AG09309 (cell line): ENCODE data around the gene TVP23A.

Experiments used
- DNase-seq: peaks from one replicate; pipeline ENCODE4 v3.0.0-alpha.2; 2010; ENCODE audit warnings: low read depth
- H3K4me3 ChIP-seq: 2 replicates; pipeline ENCODE4 v1.5.1; 2011; ENCODE audit warnings: mild to moderate bottlenecking, low read depth, low read length, moderate library complexity; ENCODE audit not compliant: control insufficient read depth
- CTCF ChIP-seq: IDR thresholded peaks from 2 replicates; pipeline ENCODE4 v1.5.1; 2011; ENCODE audit warnings: mild to moderate bottlenecking, low read depth, low read length, inconsistent platforms; ENCODE audit not compliant: insufficient read depth, control insufficient read depth; ENCODE audit errors: missing control alignments

The TVP23A gene

GRCh38 chr16:10776280-10776679, 42.3 kb downstream of the TVP23A start:
- H3K4me3 ChIP-seq: no peak overlapping the region
- no peak for TF ChIP-seq CTCF
- DNase-seq: no peak

- DNase-seq: no peak
- TF ChIP-seq CTCF: no peak
- no peak overlapping the region for H3K4me3 ChIP-seq
These were observed 47.7 kb downstream of the TVP23A start for GRCh38 chr16:10770907-10771306.

- no peak for TF ChIP-seq CTCF
- DNase-seq: no peak
- no peak overlapping the region for H3K4me3 ChIP-seq
These were observed 49.2 kb downstream of the TVP23A start for GRCh38 chr16:10769381-10769780.

- H3K4me3 ChIP-seq: no peak overlapping the region
- TF ChIP-seq CTCF: no peak
- DNase-seq: no peak
These were observed 51.5 kb downstream of the TVP23A start for GRCh38 chr16:10767127-10767526.

- no peak for TF ChIP-seq CTCF
- no peak for DNase-seq
- H3K4me3 ChIP-seq: no peak overlapping the region
These were observed 52.8 kb downstream of the TVP23A start for GRCh38 chr16:10765772-10766171.

GRCh38 chr16:10763456-10763855, 55.1 kb downstream of the TVP23A start:
- no peak for DNase-seq
- H3K4me3 ChIP-seq: no peak overlapping the region
- no peak for TF ChIP-seq CTCF
